ENCODE results near the gene ECE1. TPM values are rescaled to one million over a fixed set of nuclear protein-coding genes. Genes with fewer than 3 reads are reported as not detected.

ECE1 gene
- total and polyA plus RNA-seq, 9 of the 15 experiments (the other 6 are each of a cell fraction or from before 2014, with no cell fraction given): 0.56 to 34.8 (median 11.0) TPM

GRCh38 chr1:21270086-21270689, 20.1 kb downstream of the ECE1 start (continued):
- TF ChIP-seq CXXC5 (CRISPR knock-in tag; IDR thresholded peaks at IDR 0.05) (peak; percentile 59), SIN3B (IDR thresholded peaks at IDR 0.05; ENCODE audit: low read depth) (no peak), HMG20B (CRISPR knock-in tag; IDR thresholded peaks at IDR 0.05) (no peak), ZNF764 (CRISPR knock-in tag; IDR thresholded peaks at IDR 0.05; ENCODE audit: low read depth) (peak; percentile 67; the same call in 1 of the 2 replicates), EGR1 (conservative IDR thresholded peaks at IDR 0.05) (no peak), ZNF23 (CRISPR knock-in tag; IDR thresholded peaks at IDR 0.05) (no peak), RUNX1 (IDR thresholded peaks at IDR 0.05; ENCODE audit: low read depth) (no peak), HDAC6 (IDR thresholded peaks at IDR 0.05; ENCODE audit: low read depth, low read length) (no peak), ZNF398 (CRISPR knock-in tag; IDR thresholded peaks at IDR 0.05) (no peak), STAT6 (CRISPR knock-in tag; IDR thresholded peaks at IDR 0.05) (no peak), TBL1XR1 (IDR thresholded peaks at IDR 0.05; ENCODE audit: low read length in 2 of 2) (0 out of 4 replicates have a peak, but pooled peaks of 1 of the 2 experiments have one; percentile 19), DEAF1 (CRISPR knock-in tag; IDR thresholded peaks at IDR 0.05) (peak; percentile 66), NBN (IDR thresholded peaks at IDR 0.05; ENCODE audit: low read depth) (peak; percentile 57; the same call in 1 of the 2 replicates), ZNF696 (CRISPR knock-in tag; conservative IDR thresholded peaks at IDR 0.05) (no peak)
- TF ChIP-seq, protein P1, sequence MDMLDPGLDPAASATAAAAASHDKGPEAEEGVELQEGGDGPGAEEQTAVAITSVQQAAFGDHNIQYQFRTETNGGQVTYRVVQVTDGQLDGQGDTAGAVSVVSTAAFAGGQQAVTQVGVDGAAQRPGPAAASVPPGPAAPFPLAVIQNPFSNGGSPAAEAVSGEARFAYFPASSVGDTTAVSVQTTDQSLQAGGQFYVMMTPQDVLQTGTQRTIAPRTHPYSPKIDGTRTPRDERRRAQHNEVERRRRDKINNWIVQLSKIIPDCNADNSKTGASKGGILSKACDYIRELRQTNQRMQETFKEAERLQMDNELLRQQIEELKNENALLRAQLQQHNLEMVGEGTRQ (CRISPR knock-in tag; IDR thresholded peaks at IDR 0.05): no peak
- TF ChIP-seq, protein P2, sequence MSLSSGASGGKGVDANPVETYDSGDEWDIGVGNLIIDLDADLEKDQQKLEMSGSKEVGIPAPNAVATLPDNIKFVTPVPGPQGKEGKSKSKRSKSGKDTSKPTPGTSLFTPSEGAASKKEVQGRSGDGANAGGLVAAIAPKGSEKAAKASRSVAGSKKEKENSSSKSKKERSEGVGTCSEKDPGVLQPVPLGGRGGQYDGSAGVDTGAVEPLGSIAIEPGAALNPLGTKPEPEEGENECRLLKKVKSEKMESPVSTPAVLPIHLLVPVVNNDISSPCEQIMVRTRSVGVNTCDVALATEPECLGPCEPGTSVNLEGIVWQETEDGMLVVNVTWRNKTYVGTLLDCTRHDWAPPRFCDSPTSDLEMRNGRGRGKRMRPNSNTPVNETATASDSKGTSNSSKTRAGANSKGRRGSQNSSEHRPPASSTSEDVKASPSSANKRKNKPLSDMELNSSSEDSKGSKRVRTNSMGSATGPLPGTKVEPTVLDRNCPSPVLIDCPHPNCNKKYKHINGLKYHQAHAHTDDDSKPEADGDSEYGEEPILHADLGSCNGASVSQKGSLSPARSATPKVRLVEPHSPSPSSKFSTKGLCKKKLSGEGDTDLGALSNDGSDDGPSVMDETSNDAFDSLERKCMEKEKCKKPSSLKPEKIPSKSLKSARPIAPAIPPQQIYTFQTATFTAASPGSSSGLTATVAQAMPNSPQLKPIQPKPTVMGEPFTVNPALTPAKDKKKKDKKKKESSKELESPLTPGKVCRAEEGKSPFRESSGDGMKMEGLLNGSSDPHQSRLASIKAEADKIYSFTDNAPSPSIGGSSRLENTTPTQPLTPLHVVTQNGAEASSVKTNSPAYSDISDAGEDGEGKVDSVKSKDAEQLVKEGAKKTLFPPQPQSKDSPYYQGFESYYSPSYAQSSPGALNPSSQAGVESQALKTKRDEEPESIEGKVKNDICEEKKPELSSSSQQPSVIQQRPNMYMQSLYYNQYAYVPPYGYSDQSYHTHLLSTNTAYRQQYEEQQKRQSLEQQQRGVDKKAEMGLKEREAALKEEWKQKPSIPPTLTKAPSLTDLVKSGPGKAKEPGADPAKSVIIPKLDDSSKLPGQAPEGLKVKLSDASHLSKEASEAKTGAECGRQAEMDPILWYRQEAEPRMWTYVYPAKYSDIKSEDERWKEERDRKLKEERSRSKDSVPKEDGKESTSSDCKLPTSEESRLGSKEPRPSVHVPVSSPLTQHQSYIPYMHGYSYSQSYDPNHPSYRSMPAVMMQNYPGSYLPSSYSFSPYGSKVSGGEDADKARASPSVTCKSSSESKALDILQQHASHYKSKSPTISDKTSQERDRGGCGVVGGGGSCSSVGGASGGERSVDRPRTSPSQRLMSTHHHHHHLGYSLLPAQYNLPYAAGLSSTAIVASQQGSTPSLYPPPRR (CRISPR knock-in tag; IDR thresholded peaks at IDR 0.05; ENCODE audit: borderline replicate concordance): no peak
